PFSK-1 (cell line): ENCODE results near the gene SART3.

Source experiments
- POLR2AphosphoS5 ChIP-seq: IDR thresholded peaks from 2 replicates; pipeline ENCODE4 v1.6.1; 2012; ENCODE audit warnings: low read depth, mild to moderate bottlenecking, control low read depth, low read length, moderate library complexity
- REST ChIP-seq, 2 experiments: IDR thresholded peaks; 2 replicates each; pipeline versions ENCODE4 v1.6.1 to v1.8.0; 2011 to 2012; ENCODE audit warnings: low read depth in 2 of 2, low read length in 2 of 2, control low read depth in 1 of 2, inconsistent platforms in 1 of 2, mild to moderate bottlenecking in 1 of 2, moderate library complexity in 1 of 2; ENCODE audit not compliant: insufficient read depth in 1 of 2
- SIN3A ChIP-seq: IDR thresholded peaks from 2 replicates; pipeline ENCODE4 v1.6.1; 2012; ENCODE audit warnings: mild to moderate bottlenecking, low read length, moderate library complexity, borderline replicate concordance; ENCODE audit not compliant: insufficient read depth
- TAF1 ChIP-seq: IDR thresholded peaks from 2 replicates; pipeline ENCODE4 v1.6.1; 2012; ENCODE audit warnings: low read length, control low read depth, borderline replicate concordance; ENCODE audit not compliant: insufficient read depth

GRCh38 chr12:108580531-108580930 lies 19.6 kb upstream of the SART3 start:
- no peak for TF ChIP-seq TAF1
- no peak for TF ChIP-seq POLR2AphosphoS5
- TF ChIP-seq REST (IDR thresholded peaks at IDR 0.05; ENCODE audit: insufficient read depth in 1 of 2, low read depth in 2 of 2, low read length in 2 of 2): no peak
- TF ChIP-seq SIN3A: no peak
